CD8-positive, alpha-beta memory T cell (primary cell): ENCODE results near the gene UBE2S. TPM values are rescaled to one million over a fixed set of nuclear protein-coding genes. Genes with fewer than 3 reads are reported as not detected.

Experiments
- CTCF ChIA-PET: fragments of 350-600 bp; sonication (Branson Sonifier 250); formaldehyde crosslinking; loops from one replicate; lab custom pipeline; 2021; ENCODE audit warnings: antibody characterized with exemption; lab: Charles Lee
- POLR2A ChIA-PET: fragments of 350-600 bp; sonication (Branson Sonifier 250); formaldehyde crosslinking; loops from one replicate; lab custom pipeline; 2021; ENCODE audit warnings: antibody characterized with exemption; lab: Charles Lee
- DNase-seq, 5 donors: peaks; one replicate each; pipeline versions ENCODE4 v3.0.0 to v3.0.0-alpha.2; 2020 to 2022; ENCODE audit warnings: mixed read lengths in 1 of 5
- H3K27ac ChIP-seq: one replicate; pipeline ENCODE4 v1.7.0; 2013; ENCODE audit warnings: low read depth, mild to moderate bottlenecking, low read length, moderate library complexity
- H3K27me3 ChIP-seq: 2 replicates; pipeline ENCODE4 v1.7.0; 2013; ENCODE audit warnings: low read length, mild to moderate bottlenecking; ENCODE audit not compliant: insufficient read depth, poor library complexity, severe bottlenecking
- H3K36me3 ChIP-seq: 2 replicates; pipeline ENCODE4 v1.7.0; 2013; ENCODE audit warnings: mild to moderate bottlenecking, low read length, moderate library complexity; ENCODE audit not compliant: insufficient read depth
- H3K4me1 ChIP-seq: 2 replicates; pipeline ENCODE4 v1.7.0; 2013; ENCODE audit warnings: mild to moderate bottlenecking, low read length, moderate library complexity; ENCODE audit not compliant: insufficient read depth
- H3K4me3 ChIP-seq: 2 replicates; pipeline ENCODE4 v1.7.0; 2013; ENCODE audit warnings: mild to moderate bottlenecking, low read length
- H3K9me3 ChIP-seq: 2 replicates; pipeline ENCODE4 v1.7.0; 2013; ENCODE audit warnings: mild to moderate bottlenecking, low read length
- H3K27ac Mint-ChIP-seq, 8 donors: one replicate each; pipeline ENCODE4 v1.8.0; 2020 to 2021; ENCODE audit warnings: mixed read lengths in 8 of 8, mild to moderate bottlenecking in 6 of 8, inconsistent platforms in 3 of 8, moderate library complexity in 3 of 8
- H3K27me3 Mint-ChIP-seq, 2 donors: one replicate each; pipeline ENCODE4 v1.8.0; 2020 to 2021; ENCODE audit warnings: mixed read lengths in 2 of 2, mild to moderate bottlenecking in 1 of 2, moderate library complexity in 1 of 2
- H3K36me3 Mint-ChIP-seq, 3 donors: one replicate each; pipeline ENCODE4 v1.8.0; 2020 to 2021; ENCODE audit warnings: mixed read lengths in 3 of 3, inconsistent platforms in 1 of 3, mild to moderate bottlenecking in 1 of 3
- H3K4me1 Mint-ChIP-seq, 3 donors: one replicate each; pipeline ENCODE4 v1.8.0; 2020 to 2021; ENCODE audit warnings: mixed read lengths in 3 of 3, inconsistent platforms in 1 of 3, mild to moderate bottlenecking in 1 of 3
- H3K4me3 Mint-ChIP-seq, 7 donors: one replicate each; pipeline ENCODE4 v1.8.0; 2020 to 2021; ENCODE audit warnings: mixed read lengths in 7 of 7, mild to moderate bottlenecking in 6 of 7, moderate library complexity in 4 of 7, inconsistent platforms in 2 of 7
- H3K9me3 Mint-ChIP-seq, 5 donors: one replicate each; pipeline ENCODE4 v1.8.0; 2020 to 2022; ENCODE audit warnings: mixed read lengths in 5 of 5, mild to moderate bottlenecking in 3 of 5, moderate library complexity in 2 of 5, inconsistent platforms in 1 of 5
- polyA plus RNA-seq: library from polyadenylated mRNA; unstranded; fragments of 300-500 nt; fragmentation: Illumina TruSeq; gene quantifications from one replicate; pipeline ENCODE4 v1.2.3, GENCODE V29; 2021
- total RNA-seq, 2 experiments: library from RNA; stranded (reverse); gene quantifications; one replicate each; pipeline ENCODE4 v1.2.3, GENCODE V29; 2021

The UBE2S gene
- total and polyA plus RNA-seq, 3 experiments from 2014 or later: 42.5 to 291 (median 263) TPM

DNA sequence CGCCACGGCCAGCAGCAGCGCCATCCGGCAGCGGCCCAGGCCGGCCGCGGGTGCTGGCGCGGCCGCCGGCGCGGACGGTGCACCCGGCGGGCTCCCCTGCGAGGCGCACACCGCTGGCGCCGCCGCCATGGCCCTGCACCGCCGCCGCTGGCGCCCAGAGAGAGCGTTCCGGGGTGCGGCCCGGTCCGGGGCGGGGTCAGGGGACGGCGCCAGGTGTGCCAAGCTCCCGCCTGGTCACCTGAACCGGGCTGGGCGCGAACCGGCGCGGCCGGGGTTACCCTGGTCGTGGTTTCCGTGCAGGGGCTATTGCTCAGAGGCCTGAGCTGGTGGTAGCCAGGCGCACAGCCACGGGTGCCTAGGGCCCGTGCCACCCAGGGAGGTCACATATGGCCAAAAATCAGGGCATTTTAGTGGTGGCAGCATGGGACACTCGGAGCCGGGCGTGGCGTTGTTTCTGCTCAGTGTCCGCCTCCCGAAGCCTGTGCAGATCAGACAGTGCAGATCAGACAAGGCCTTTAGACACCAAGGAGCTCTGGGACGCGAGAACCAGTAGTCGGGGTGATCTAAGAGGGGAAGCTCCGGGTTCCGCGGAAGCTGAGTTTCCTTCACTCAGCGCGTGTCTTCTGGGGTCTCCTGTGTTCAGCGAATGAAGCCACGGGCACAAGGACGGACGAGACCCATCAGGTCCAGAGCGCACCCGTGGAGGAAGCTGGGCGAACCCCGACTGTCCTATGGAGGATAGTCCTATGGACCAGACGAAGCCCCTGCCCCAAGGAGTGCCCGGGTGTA, 23.3 kb downstream of the UBE2S start, which contains the start of gene TMEM238:
Gene TMEM238, minus strand, starts transcription at position 162 of the 789 bp plus-strand sequence. Its CDS starts 33 bp downstream, at position 129.
- peak within 1 kb of the TSS; percentile 97 to 100 (median 99) for H3K27ac Mint-ChIP-seq
- peaks cover 52 to 67% (median 56%) of the 10 kb centered on the region in 3 donors for H3K4me1 Mint-ChIP-seq
- Histone ChIP-seq H3K27me3 (no peaks in the 10 kb centered on the region), H3K9me3 (no peaks in the 10 kb centered on the region), H3K36me3 (peaks cover 28% of the 10 kb centered on the region), H3K27ac (peak within 1 kb of the TSS; percentile 99), H3K4me3 (peak within 1 kb of the TSS; percentile 99), H3K4me1 (peaks cover 48% of the 10 kb centered on the region)
- peak within 1 kb of the TSS; percentile 97 to 100 (median 99) for H3K4me3 Mint-ChIP-seq
- H3K9me3 Mint-ChIP-seq: no peaks in the 10 kb centered on the region
- H3K27me3 Mint-ChIP-seq: peaks cover 0 to 10% of the 10 kb centered on the region in 2 donors
- DNase-seq: peak in 3 of 5 donors; percentile 26 to 46 (median 41)
- ChIA-PET CTCF (interaction anchor here (0.6 to 3.1 kb wide), 14 partner anchors 10 to 296 kb away, joined by 3 to 22 read pairs (median 4); partner anchors contain the start of genes KMT5C and PPP6R1), POLR2A (interaction anchor here (0.5 to 2.3 kb wide), 15 partner anchors 9 to 342 kb away, joined by 3 to 20 read pairs (median 4); partner anchors contain the start of genes HSPBP1, KMT5C, PPP6R1 and UBE2S)
- H3K36me3 Mint-ChIP-seq: peaks cover 3 to 40% (median 7%) of the 10 kb centered on the region in 3 donors

DNA sequence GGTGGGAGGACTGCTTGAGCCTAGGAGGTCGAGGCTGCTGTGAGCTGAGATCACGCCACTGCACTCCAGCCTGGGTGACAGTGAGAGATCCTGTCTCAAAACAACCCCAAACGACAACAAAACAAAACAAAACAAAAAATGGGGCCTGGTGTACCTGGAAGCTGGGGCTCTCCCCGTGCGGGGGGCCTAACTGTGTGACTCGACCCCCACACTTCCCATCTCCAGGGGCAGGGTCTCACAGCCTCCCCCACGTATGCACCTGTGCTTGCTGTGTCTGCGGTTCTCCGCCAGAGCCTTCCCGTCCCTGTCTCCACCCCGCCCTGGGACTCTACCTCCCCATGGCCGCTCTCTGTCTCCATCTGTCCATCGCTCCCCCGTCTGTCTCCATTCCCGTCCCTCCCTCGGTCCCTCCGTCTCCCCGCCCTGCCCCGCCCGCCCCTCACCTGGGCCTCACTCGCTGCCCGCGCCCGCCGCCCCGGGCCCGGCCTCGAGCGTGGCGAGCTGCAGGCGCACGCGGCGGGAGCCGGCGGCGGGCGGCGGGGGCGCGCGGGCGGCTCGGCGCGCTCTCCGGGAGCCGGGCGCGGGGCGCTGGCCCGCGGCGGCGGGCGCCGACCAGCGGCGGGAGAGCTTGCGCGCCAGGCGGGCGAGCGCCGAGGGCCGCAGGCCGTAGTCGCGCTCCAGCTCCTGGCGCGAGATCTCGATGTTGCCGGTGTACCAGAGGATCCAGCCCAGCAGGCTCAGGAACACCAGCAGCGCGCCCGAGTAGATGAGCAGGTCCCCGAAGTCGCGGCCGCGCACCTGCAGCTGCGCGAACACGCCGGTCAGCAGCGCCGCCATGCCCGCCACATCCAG, 24.1 kb downstream of the UBE2S start:
- Mint-ChIP-seq H3K27ac (peak overlapping the region; percentile 41 to 91 (median 86)), H3K9me3 (no peaks in the 10 kb centered on the region), H3K27me3 (peaks cover 0 to 9% of the 10 kb centered on the region in 2 donors), H3K4me3 (peak overlapping the region; percentile 82 to 92 (median 85)), H3K4me1 (peaks cover 46 to 60% (median 51%) of the 10 kb centered on the region in 3 donors), H3K36me3 (peaks cover 3 to 32% (median 7%) of the 10 kb centered on the region in 3 donors)
- Histone ChIP-seq H3K27ac (peak overlapping the region; percentile 99), H3K9me3 (no peaks in the 10 kb centered on the region), H3K27me3 (no peaks in the 10 kb centered on the region), H3K4me3 (peak overlapping the region; percentile 54), H3K4me1 (peaks cover 40% of the 10 kb centered on the region), H3K36me3 (peaks cover 22% of the 10 kb centered on the region)
- ChIA-PET POLR2A (interaction anchor here (0.5 to 2.3 kb wide), 11 partner anchors 8 to 251 kb away, joined by 3 to 20 read pairs (median 4); partner anchors contain the start of genes HSPBP1, KMT5C, PPP6R1 and UBE2S), CTCF (interaction anchor here (0.6 to 3.1 kb wide), 13 partner anchors 11 to 295 kb away, joined by 3 to 22 read pairs (median 5); partner anchors contain the start of genes KMT5C and PPP6R1)
- DNase-seq: peak in 3 of 5 donors; percentile 39 to 61 (median 48)

DNA sequence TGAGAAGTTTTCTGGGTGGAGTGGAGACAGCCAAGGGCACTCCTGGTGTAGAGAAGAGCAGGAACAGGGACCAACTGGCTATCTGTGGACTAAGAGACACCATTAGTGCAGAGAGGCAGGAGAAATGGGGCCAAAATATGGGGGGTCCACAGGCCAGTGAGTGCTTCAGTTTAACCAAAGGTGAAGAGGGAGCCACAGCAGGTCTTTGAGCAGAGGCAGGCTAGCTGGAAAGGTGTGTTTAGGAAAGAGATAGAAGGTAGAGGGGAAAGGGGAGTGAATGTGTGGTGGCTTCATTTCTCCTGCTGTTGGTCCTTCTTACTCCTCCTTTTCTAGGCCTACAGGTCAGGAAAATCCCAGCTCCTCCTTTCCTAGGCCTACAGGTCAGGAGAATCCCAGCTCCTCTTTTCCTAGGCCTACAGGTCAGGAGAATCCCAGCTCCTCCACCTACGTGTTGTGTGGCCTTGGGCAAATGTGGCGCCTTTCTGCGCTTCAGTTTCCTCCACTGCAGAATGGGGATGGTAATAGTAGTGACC, 25.0 kb downstream of the UBE2S start:
- peak overlapping the region; percentile 70 for H3K27ac ChIP-seq
- no peaks in the 10 kb centered on the region for H3K9me3 Mint-ChIP-seq
- ChIA-PET POLR2A (interaction anchor here (1.1 to 1.4 kb wide), 2 partner anchors 44 to 81 kb away, joined by 3 to 5 read pairs; no protein-coding TSS in a partner anchor), CTCF (interaction anchor here (1.9 to 3.1 kb wide), 3 partner anchors 81 to 241 kb away, joined by 5 to 22 read pairs (median 12); no protein-coding TSS in a partner anchor)
- no peaks in the 10 kb centered on the region for H3K9me3 ChIP-seq
- H3K36me3 ChIP-seq: peaks cover 12% of the 10 kb centered on the region
- peaks cover 31% of the 10 kb centered on the region for H3K4me1 ChIP-seq
- peak overlapping the region; percentile 54 for H3K4me3 ChIP-seq
- peaks cover 0 to 10% of the 10 kb centered on the region in 2 donors for H3K27me3 Mint-ChIP-seq
- no peak for DNase-seq
- peaks cover 37 to 51% (median 45%) of the 10 kb centered on the region in 3 donors for H3K4me1 Mint-ChIP-seq
- peaks cover 3 to 22% (median 7%) of the 10 kb centered on the region in 3 donors for H3K36me3 Mint-ChIP-seq
- peak overlapping the region; percentile 82 to 92 (median 85) for H3K4me3 Mint-ChIP-seq
- H3K27me3 ChIP-seq: no peaks in the 10 kb centered on the region
- H3K27ac Mint-ChIP-seq: peak overlapping the region; percentile 41 to 91 (median 80)

DNA sequence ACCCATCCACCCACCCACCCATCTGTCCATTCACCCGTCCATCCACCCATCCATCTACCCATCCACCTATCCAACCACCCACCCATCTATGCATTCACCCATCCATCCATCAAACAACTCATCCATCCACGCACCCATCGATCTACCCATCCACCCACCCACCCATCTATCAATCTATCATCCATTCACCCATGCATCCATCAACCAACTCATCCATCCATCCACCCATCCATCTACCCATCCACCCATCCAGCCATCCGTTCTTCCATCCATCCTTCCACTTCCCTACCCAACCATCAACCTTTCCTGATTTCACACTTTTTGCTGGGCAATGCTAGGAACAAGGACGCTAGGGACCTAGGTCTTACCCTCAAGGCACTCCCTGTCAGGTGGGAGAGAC, 25.6 kb downstream of the UBE2S start:
- Histone ChIP-seq H3K4me3 (no peak overlapping the region), H3K36me3 (peaks cover 7% of the 10 kb centered on the region), H3K27me3 (no peaks in the 10 kb centered on the region), H3K9me3 (no peaks in the 10 kb centered on the region), H3K4me1 (peaks cover 25% of the 10 kb centered on the region), H3K27ac (no peak overlapping the region)
- ChIA-PET CTCF (interaction anchor here (2.3 kb wide), 1 partner anchor 241 kb away, joined by 12 read pairs; no protein-coding TSS in a partner anchor), POLR2A (interaction anchor here (1.1 kb wide), 1 partner anchor 43 kb away, joined by 3 read pairs; no protein-coding TSS in a partner anchor)
- Mint-ChIP-seq H3K27me3 (peaks cover 0 to 10% of the 10 kb centered on the region in 2 donors), H3K4me3 (peak overlapping the region; percentile 38 to 87 (median 77)), H3K4me1 (peaks cover 31 to 45% (median 39%) of the 10 kb centered on the region in 3 donors), H3K36me3 (peaks cover 3 to 17% (median 7%) of the 10 kb centered on the region in 3 donors), H3K27ac (peak overlapping the region in 4 of 8 donors; percentile 15 to 72 (median 48)), H3K9me3 (no peaks in the 10 kb centered on the region)
- no peak for DNase-seq

DNA sequence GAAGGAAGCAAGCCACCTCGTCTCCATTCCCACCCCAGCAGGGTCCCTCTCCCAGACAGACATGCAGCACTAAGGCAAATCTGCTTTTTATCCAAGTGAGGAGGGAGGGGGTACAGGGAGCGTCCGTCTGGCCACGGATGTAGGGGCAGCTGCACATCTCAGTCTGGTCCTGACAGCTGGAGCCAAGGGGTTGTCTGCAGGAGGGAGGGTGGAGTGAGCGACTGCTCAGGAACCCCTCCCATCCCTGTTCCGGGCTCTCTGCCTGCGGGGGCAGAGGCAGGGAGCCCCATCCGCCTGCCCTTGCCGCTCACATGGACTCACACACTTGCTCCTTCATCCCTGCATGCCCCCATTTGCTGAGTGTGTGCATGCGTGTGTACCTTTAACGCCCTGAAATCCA, 28.4 kb downstream of the UBE2S start:
- CTCF ChIA-PET: no interaction called here
- no peaks in the 10 kb centered on the region for H3K9me3 Mint-ChIP-seq

DNA sequence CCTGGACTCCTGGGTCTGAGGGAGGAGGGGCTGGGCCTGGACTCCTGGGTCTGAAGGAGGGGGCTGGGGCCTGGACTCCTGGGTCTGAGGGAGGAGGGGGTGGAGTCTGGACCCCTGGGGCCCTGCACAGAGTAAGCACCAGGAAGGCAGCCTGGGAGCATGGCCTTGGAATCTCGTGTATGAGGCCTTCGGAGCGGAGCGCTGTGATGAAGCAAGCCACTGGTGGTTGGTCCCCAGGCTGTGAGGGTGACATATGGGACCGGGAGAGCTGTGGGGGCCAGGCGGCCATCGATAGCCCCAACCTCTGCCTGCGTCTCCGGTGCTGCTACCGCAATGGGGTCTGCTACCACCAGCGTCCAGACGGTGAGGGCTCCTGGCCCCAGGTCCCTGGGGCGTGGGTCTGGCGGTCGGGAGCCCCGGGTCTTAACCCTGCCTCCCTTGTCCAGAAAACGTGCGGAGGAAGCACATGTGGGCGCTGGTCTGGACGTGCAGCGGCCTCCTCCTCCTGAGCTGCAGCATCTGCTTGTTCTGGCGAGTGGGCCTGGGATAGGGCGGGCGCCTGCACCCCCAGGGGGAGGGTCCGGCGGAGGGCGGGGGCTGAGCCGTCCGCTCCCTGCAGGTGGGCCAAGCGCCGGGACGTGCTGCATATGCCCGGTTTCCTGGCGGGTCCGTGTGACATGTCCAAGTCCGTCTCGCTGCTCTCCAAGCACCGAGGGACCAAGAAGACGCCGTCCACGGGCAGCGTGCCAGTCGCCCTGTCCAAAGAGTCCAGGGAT, 30.0 kb downstream of the UBE2S start:
- peaks cover 0 to 2% (median 0%) of the 10 kb centered on the region in 3 donors for H3K36me3 Mint-ChIP-seq
- no peaks in the 10 kb centered on the region for H3K9me3 Mint-ChIP-seq
- Histone ChIP-seq H3K9me3 (no peaks in the 10 kb centered on the region), H3K36me3 (no peaks in the 10 kb centered on the region), H3K27ac (no peak overlapping the region), H3K4me3 (no peak overlapping the region), H3K27me3 (peaks cover 11% of the 10 kb centered on the region), H3K4me1 (no peaks in the 10 kb centered on the region)
- no peak for DNase-seq
- ChIA-PET POLR2A (no interaction called here), CTCF (no interaction called here)
- peaks cover 7 to 11% of the 10 kb centered on the region in 2 donors for H3K27me3 Mint-ChIP-seq
- H3K4me3 Mint-ChIP-seq: no peak overlapping the region
- H3K4me1 Mint-ChIP-seq: peaks cover 14 to 18% (median 17%) of the 10 kb centered on the region in 3 donors
- no peak overlapping the region for H3K27ac Mint-ChIP-seq

More for the DNA sequence above, 28.4 kb downstream of the UBE2S start:
- Histone ChIP-seq H3K36me3 (no peaks in the 10 kb centered on the region), H3K27ac (no peak overlapping the region), H3K9me3 (no peaks in the 10 kb centered on the region), H3K4me3 (no peak overlapping the region), H3K4me1 (peaks cover 8% of the 10 kb centered on the region), H3K27me3 (peaks cover 6% of the 10 kb centered on the region)
- H3K4me3 Mint-ChIP-seq: peak overlapping the region in 1 of 7 donors; percentile 74
- H3K4me1 Mint-ChIP-seq: peaks cover 13 to 22% (median 19%) of the 10 kb centered on the region in 3 donors
- POLR2A ChIA-PET: no interaction called here
- peaks cover 0 to 6% of the 10 kb centered on the region in 2 donors for H3K27me3 Mint-ChIP-seq
- no peak for DNase-seq
- H3K27ac Mint-ChIP-seq: no peak overlapping the region
- H3K36me3 Mint-ChIP-seq: peaks cover 0 to 2% (median 0%) of the 10 kb centered on the region in 3 donors
